SH-SY5Y (cell line): ENCODE results near the gene DMPK.

Experiments used
- GATA2 ChIP-seq: IDR thresholded peaks from 2 replicates; pipeline ENCODE4 v1.6.1; 2011; ENCODE audit warnings: mild to moderate bottlenecking, low read depth, low read length
- GATA3 ChIP-seq: IDR thresholded peaks from 2 replicates; pipeline ENCODE4 v1.6.1; 2011; ENCODE audit warnings: low read depth, mild to moderate bottlenecking, low read length, moderate library complexity

DMPK gene, protein sequence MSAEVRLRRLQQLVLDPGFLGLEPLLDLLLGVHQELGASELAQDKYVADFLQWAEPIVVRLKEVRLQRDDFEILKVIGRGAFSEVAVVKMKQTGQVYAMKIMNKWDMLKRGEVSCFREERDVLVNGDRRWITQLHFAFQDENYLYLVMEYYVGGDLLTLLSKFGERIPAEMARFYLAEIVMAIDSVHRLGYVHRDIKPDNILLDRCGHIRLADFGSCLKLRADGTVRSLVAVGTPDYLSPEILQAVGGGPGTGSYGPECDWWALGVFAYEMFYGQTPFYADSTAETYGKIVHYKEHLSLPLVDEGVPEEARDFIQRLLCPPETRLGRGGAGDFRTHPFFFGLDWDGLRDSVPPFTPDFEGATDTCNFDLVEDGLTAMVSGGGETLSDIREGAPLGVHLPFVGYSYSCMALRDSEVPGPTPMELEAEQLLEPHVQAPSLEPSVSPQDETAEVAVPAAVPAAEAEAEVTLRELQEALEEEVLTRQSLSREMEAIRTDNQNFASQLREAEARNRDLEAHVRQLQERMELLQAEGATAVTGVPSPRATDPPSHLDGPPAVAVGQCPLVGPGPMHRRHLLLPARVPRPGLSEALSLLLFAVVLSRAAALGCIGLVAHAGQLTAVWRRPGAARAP

DNA sequence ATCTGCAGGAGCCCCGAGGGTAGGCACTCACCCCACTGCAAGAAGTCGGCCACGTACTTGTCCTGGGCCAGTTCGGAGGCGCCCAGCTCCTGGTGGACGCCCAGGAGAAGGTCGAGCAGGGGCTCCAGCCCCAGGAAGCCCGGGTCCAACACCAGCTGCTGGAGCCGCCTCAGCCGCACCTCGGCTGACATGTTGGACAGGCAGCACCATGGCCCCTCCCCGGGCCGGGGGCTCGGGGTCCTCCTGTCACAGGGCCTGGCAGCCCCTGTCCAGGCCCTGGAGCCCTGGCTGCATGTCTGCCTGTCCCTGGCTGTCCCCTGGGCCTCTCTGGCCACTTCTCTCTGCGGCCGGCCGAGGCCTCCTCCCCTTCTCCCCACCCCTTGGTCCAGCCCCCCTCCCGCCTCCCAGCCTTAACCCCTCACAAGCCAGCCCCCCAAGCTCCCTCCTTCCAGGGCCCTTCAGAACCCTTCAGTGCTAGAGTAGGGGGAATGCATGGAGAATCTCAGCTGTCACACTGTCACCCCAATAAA lies at the start of gene DMPK:
DMPK (minus strand) TSS at position 329 of the 530 bp plus-strand sequence; CDS start at position 191, 138 bp downstream.
- TF ChIP-seq GATA3 (no peak), GATA2 (no peak)

- no peak for TF ChIP-seq GATA2
- no peak for TF ChIP-seq GATA3
Measured at GRCh38 chr19:45828945-45829344, 46.7 kb upstream of the DMPK start.

DNA sequence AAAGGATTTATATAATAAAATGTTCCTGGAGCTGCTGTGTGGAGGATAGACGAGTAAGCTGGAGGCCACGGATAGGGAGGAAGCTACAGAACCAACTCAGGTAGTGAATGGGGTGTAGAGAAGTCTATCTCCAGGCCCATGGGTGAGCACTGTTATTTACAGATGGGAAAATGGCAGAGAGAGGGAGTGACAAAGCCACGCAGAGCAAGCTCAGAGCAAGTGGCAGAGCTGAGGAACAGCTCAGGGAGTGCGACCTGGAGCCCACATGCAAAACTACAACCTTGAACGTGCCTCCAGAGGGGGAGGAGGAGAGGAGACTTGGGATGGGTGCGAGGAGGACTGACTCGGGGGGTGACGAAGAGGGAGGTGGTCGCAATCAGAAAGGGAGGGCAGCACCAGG lies 46.2 kb upstream of the DMPK start:
- TF ChIP-seq GATA3: no peak
- no peak for TF ChIP-seq GATA2

DNA sequence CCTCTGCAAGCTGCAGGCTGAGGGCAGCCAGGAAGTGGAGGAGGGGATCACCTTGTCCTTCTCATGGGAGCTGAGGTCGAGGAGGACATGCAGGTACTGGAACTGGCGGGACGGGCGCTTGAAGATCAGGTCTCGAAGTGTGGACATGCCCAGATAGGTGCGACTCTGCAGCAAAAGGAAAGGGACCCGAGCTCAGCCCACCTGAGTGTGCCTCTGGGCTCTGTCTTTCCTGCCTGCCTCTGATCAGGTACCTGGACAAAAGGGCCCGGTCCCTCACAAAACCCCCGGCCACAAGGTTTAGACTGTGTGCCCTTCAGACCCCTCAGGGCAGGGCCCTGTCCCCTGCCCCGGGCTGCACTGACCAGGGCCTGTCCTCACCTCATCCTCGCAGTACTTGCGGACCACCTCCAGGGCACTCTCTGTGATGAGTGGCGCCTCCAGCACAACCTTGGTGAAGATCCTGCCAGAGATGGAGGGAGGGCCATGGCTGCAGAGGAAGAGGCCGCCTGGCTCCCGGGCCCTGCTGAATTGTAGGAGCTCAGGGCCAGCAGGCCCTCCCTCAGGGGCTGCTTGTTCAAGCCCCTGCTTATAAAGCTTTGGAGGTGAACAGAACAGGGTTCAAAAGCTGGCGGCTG lies 45.3 kb upstream of the DMPK start:
- no peak for TF ChIP-seq GATA2
- TF ChIP-seq GATA3: no peak

DNA sequence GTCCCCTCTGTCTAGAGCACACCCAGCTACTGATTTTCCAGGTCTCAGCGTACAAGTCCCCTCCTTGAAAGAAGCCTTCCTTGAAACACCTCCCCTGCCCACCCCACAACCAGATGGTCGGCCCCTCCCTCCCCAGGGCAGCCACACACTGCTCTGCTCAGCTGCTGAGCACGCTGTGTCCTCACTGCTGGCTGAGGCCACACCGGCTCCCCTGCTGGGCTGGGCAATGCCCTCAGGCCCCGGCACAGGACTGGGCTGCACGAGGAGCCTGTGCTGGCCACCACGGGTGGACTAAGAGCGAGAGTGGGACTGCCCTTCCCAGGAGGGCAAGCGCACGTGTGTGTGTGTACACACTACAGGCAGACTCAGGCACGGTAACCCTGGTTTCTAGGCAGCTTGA lies 44.6 kb upstream of the DMPK start:
- TF ChIP-seq GATA2 (no peak), GATA3 (no peak)

DNA sequence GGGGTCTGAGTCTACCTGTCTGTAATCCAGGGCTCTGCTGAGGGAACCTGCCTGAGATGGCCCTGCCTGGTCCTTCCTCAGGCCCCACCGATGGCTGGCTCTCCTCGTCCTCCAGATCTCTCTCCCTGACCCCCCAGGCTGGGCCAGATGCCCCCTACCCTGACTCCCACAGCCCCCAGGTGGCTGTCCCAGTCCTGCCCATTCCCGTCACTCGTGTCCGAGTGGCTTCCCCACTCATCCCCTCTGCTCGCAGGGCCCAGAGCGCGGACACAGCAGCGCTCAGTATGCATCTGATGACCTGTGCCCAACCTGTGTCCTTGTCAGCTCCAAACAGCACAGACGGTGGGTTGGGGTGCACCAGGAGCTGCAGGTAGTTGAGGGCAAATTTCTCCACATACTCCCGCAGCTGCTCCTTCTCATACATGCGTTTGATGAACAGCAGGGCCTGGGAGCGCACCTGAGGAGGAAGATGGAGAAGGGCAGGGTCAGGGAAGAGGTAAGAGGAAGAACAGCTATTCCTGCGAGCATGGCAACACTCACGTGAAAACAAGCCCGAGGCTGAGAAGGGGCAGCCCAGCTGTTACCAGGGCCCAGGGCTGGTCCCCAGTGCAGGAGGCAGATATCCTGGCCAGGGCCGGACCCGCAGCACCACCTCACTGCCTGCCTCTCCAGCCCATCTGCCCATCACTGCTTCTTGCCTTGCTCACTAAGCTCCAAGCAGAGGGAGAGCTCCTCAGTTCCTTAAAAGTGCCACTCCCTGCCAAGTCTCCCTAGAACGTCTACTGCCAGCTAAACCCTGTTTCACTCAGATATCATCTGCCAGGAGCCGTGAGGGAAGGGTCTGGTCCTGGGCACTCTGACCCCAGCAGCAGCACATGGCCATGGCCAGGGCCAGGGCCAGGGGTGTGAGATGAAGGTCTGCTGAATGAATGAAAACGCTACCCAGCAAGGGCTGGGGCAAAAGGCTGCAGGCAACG lies 43.9 kb upstream of the DMPK start:
- no peak for TF ChIP-seq GATA2
- no peak for TF ChIP-seq GATA3

GRCh38 chr19:45825263-45825605 lies 42.9 kb upstream of the DMPK start:
- TF ChIP-seq GATA3 (no peak), GATA2 (no peak)

GRCh38 chr19:45824531-45825262 lies 42.4 kb upstream of the DMPK start:
- TF ChIP-seq GATA3: no peak
- TF ChIP-seq GATA2: no peak

DNA sequence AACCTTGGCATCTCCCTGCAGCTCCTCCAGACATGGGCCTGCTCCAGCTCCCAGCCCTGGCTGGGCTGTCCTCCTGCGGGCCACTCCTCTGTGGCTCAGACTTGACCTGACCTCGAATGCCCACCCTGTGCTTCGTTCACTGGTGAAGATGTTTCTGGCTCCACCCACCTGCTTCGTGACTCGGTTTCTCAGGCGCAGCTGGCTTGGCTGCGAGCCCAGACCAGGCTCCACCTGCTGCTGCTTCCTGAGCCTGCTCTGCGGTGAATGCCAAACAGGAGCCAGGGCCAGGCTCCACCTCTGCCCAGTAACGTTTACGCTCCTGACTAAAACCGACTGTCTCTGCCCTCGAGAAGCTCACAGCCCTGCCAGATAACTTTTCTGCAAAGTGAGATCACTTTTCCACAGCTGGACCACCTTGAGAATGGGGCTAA lies 41.8 kb upstream of the DMPK start:
- TF ChIP-seq GATA3 (no peak), GATA2 (no peak)

- TF ChIP-seq GATA2 (no peak), GATA3 (no peak)
Measured at GRCh38 chr19:45823182-45823581, 40.9 kb upstream of the DMPK start.

DNA sequence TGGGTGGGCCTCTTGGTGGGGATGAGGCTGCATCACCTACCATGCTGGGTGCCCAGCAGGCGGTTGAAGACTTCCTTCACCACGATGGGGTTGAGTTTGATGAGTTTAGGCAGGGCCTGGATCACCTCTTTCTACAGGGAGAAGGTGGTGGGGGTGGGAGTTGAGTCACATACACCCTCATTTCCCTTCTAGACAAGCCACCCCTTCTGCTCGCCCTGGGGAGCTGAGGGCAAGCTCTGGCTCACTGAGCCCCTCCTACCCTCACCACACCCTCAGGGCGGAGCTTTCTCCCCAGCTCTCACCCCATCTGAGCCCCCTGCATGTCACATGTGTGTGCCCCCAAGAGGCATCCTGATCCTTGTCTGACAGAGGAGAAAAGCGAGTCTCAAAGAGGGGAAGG lies 40.4 kb upstream of the DMPK start:
- no peak for TF ChIP-seq GATA3
- no peak for TF ChIP-seq GATA2

DNA sequence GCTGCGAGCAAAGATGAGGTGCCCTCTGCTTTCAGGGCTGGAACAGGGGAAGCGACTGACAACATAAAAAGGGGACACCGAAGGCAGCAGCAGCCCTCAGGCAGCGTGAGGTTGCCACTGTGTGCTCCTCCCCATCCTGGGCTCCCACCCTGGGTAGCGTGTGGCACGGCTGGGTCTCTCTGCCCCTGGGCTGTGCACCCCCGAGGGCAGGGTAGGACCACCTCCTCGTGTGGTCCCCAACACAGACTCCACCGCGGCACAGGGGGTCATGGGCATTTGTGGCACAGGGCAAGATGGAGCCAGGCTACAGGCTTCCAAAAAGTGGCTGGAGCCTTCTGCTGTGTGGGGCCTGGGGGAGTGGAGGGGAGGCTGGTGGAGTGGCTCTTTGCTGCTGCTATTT lies 39.3 kb upstream of the DMPK start:
- TF ChIP-seq GATA2: no peak
- TF ChIP-seq GATA3: no peak

DNA sequence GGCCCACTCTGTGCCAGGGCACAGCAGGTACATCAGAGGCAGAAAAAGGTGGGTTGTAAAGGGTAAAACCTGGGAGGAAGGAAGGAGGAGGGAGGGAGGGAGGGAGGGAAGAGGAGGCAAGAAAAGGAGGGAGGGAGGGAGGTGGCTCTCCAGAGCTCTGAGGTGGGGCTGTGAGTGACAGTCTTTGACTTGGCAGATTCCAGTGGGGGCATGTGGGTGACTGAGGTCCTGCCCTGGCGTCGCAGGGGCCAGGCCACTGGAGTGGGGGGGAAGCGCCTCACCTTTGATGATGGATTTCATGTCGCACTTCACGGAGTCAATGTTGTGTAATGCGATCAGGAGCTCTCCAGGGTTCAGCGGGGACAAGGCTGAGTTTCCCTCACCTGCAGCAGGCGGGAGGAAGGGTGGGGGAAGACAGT lies 38.8 kb upstream of the DMPK start:
- TF ChIP-seq GATA3: no peak
- TF ChIP-seq GATA2: no peak
